Measurements from ENCODE around the gene NOD2.

GRCh38 chr16:50685462-50686063 is 7.8 kb upstream of the NOD2 start:
- TF ChIP-seq GATA2 (IDR thresholded peaks at IDR 0.05; ENCODE audit: low read depth, low read length) = no peak
- TF ChIP-seq GATA3 (IDR thresholded peaks at IDR 0.05; ENCODE audit: low read depth, low read length) = no peak

Measured in SH-SY5Y (cell line).